Suprapubic skin (tissue), 4 donors: ENCODE measurements around the gene SV2C.

Experiments
- CTCF ChIP-seq, 2 donors: fragments of 200-600 bp in 1 of 2; fragments of 450-650 bp in 1 of 2; sonication (generic) in 1 of 2; IDR thresholded peaks; one replicate each; pipeline ENCODE4 v1.5.1; 2016 to 2019; ENCODE audit warnings: antibody characterized with exemption in 2 of 2, mild to moderate bottlenecking in 1 of 2, moderate library complexity in 1 of 2
- EP300 ChIP-seq: sonication (generic); formaldehyde crosslinking; IDR thresholded peaks from one replicate; pipeline ENCODE4 v1.6.1; 2017; ENCODE audit warnings: antibody characterized with exemption
- POLR2A ChIP-seq, 2 donors: fragments of 450-650 bp; IDR thresholded peaks; one replicate each; pipeline ENCODE4 v1.6.1; 2017; ENCODE audit warnings: antibody characterized with exemption in 2 of 2, mild to moderate bottlenecking in 2 of 2, moderate library complexity in 2 of 2
- POLR2AphosphoS5 ChIP-seq, 3 donors: sonication (generic); formaldehyde crosslinking; IDR thresholded peaks; one replicate each; pipeline ENCODE4 v1.6.1; 2017; ENCODE audit warnings: antibody characterized with exemption in 3 of 3

DNA sequence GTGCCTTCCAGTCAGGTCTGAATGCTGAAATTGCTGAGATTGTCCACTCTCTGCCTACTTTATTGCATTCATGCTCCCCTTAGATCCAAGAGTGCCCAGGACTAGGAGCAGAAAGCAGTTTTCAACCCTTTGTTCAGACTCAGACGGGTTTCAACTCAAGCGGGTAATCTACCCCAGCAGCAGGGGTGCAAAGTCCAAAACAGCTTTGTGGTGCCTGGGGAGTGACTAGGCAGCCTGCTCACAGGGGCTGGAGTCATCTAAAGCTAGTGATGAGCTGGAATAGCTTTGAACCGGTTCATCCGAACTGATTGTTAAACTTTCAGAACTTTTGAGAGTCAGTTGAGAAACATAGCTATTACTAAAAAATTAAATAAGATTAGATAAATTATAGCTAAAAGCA, 248.9 kb downstream of the SV2C start:
- no peak for TF ChIP-seq POLR2A (IDR thresholded peaks at IDR 0.05)
- no peak for TF ChIP-seq CTCF (IDR thresholded peaks at IDR 0.05)
- no peak for TF ChIP-seq EP300
- TF ChIP-seq POLR2AphosphoS5 (IDR thresholded peaks at IDR 0.05): no peak
